MM.1S (cell line): Measurements from ENCODE around the gene P2RX6.

Experiments used
- EZH2 ChIP-seq: fragments of 300-600 bp; sonication (generic); optimal IDR thresholded peaks from 2 replicates; pipeline ENCODE3; 2017; ENCODE audit warnings: low read depth, mild to moderate bottlenecking, antibody characterized with exemption, low read length, mixed read lengths
- EZH2phosphoT487 ChIP-seq: fragments of 300-600 bp; sonication (generic); IDR thresholded peaks from 2 replicates; pipeline ENCODE4 v1.6.1; 2018; ENCODE audit warnings: antibody characterized with exemption, low read length
- TF ChIP-seq, protein P1 (sequence below): fragments of 300-600 bp; sonication (generic); IDR thresholded peaks from 2 replicates; pipeline ENCODE4 v1.5.1; 2016; ENCODE audit warnings: antibody characterized with exemption, low read length, mixed read lengths

DNA sequence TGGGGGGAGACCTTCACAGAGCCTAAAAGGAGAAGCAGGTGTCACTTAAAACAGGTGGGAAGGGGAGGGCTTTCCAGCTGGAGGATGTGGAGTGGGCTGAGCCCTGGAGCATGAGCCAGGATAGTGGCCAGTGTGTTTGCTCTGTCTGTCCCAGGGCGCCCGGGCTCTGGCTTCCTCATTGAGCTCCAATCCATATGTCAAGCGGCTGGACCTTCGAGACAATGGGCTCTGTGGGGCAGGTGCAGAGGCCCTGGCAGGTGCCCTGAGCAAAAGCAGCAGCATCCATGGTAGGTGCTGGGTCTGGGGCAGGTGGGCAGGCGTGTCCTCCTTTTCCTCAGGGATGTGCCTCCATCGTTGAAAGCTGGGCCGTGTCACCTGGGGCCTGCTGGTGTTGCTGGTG, 32.8 kb downstream of the P2RX6 start:
- TF ChIP-seq, protein P1, sequence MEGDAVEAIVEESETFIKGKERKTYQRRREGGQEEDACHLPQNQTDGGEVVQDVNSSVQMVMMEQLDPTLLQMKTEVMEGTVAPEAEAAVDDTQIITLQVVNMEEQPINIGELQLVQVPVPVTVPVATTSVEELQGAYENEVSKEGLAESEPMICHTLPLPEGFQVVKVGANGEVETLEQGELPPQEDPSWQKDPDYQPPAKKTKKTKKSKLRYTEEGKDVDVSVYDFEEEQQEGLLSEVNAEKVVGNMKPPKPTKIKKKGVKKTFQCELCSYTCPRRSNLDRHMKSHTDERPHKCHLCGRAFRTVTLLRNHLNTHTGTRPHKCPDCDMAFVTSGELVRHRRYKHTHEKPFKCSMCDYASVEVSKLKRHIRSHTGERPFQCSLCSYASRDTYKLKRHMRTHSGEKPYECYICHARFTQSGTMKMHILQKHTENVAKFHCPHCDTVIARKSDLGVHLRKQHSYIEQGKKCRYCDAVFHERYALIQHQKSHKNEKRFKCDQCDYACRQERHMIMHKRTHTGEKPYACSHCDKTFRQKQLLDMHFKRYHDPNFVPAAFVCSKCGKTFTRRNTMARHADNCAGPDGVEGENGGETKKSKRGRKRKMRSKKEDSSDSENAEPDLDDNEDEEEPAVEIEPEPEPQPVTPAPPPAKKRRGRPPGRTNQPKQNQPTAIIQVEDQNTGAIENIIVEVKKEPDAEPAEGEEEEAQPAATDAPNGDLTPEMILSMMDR = no peak
- no peak for TF ChIP-seq EZH2
- TF ChIP-seq EZH2phosphoT487 = no peak
